Esophagus squamous epithelium (tissue), 4 donors: ENCODE measurements around the gene TRIM24.

Experiments
- CTCF ChIP-seq, 6 experiments: fragments of 450-650 bp in 4 of 6; fragments of 200-600 bp in 2 of 6; sonication (generic) in 2 of 6; IDR thresholded peaks; one replicate each; pipeline ENCODE4 v1.5.1; 2016 to 2019; ENCODE audit warnings: antibody characterized with exemption in 6 of 6, mild to moderate bottlenecking in 4 of 6, moderate library complexity in 4 of 6
- POLR2A ChIP-seq, 4 donors: fragments of 450-650 bp; IDR thresholded peaks; one replicate each; pipeline ENCODE4 v1.6.1; 2017; ENCODE audit warnings: antibody characterized with exemption in 4 of 4, mild to moderate bottlenecking in 4 of 4, moderate library complexity in 3 of 4

DNA sequence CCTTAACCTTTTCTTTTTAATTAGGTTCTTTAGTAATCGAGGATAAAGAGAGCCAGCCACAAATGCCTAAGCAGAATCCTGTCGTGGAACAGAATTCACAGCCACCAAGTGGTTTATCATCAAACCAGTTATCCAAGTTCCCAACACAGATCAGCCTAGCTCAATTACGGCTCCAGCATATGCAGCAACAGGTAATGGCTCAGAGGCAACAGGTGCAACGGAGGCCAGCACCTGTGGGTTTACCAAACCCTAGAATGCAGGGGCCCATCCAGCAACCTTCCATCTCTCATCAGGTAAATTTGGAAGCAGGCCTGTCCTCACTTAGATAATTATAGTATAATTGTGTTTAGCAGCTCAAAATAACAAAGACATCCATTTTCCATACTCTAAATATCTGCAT lies 94.6 kb downstream of the TRIM24 start:
- TF ChIP-seq CTCF (IDR thresholded peaks at IDR 0.05) (no peak), POLR2A (IDR thresholded peaks at IDR 0.05) (no peak)
